H9 (cell line): ENCODE results near the gene KCNMA1. TPM values are rescaled to one million over a fixed set of nuclear protein-coding genes. Genes with fewer than 3 reads are reported as not detected.

ENCODE experiments used
- DNase-seq: peaks from one replicate; pipeline ENCODE4 v3.0.0-alpha.2; 2017
- H2AFZ ChIP-seq: one replicate; pipeline ENCODE4 v1.6.1; 2013; ENCODE audit warnings: mild to moderate bottlenecking, low read length, control low read depth, moderate library complexity
- H2AK5ac ChIP-seq: 2 replicates; pipeline ENCODE4 v1.6.1; 2013; ENCODE audit warnings: low read length, control low read depth, mixed read lengths; ENCODE audit not compliant: insufficient read length
- H2BK120ac ChIP-seq: one replicate; pipeline ENCODE4 v1.6.1; 2013; ENCODE audit warnings: low read depth, mild to moderate bottlenecking, low read length, control low read depth, inconsistent platforms; ENCODE audit not compliant: poor library complexity, severe bottlenecking
- H2BK12ac ChIP-seq: 2 replicates; pipeline ENCODE4 v1.6.1; 2013; ENCODE audit warnings: low read length, control low read depth, mixed read lengths, low read depth; ENCODE audit not compliant: insufficient read length
- H2BK15ac ChIP-seq: 2 replicates; pipeline ENCODE4 v1.6.1; 2013; ENCODE audit warnings: low read depth, low read length, control low read depth
- H2BK20ac ChIP-seq: one replicate; pipeline ENCODE4 v1.6.1; 2013; ENCODE audit warnings: low read depth, mild to moderate bottlenecking, low read length, control low read depth, inconsistent platforms; ENCODE audit not compliant: poor library complexity, severe bottlenecking
- H2BK5ac ChIP-seq: 2 replicates; pipeline ENCODE4 v1.6.1; 2013; ENCODE audit warnings: low read length, control low read depth, mixed read lengths; ENCODE audit not compliant: insufficient read length
- H3K14ac ChIP-seq: 2 replicates; pipeline ENCODE4 v1.6.1; 2013; ENCODE audit warnings: low read length, control low read depth; ENCODE audit not compliant: insufficient read depth
- H3K18ac ChIP-seq: 2 replicates; pipeline ENCODE4 v1.6.1; 2013; ENCODE audit warnings: low read depth, mild to moderate bottlenecking, mixed read lengths, low read length, control low read depth; ENCODE audit not compliant: insufficient read length
- H3K23ac ChIP-seq: 2 replicates; pipeline ENCODE4 v1.6.1; 2013; ENCODE audit warnings: low read length, control low read depth, mixed read lengths, low read depth; ENCODE audit not compliant: insufficient read length
- H3K23me2 ChIP-seq: 2 replicates; pipeline ENCODE4 v1.6.1; 2013; ENCODE audit warnings: low read depth, mild to moderate bottlenecking, mixed read lengths, low read length, control low read depth; ENCODE audit not compliant: insufficient read length, poor library complexity, severe bottlenecking
- H3K27ac ChIP-seq: 2 replicates; pipeline ENCODE4 v1.5.1; 2013; ENCODE audit warnings: low read length, control low read depth, mixed read lengths, low read depth; ENCODE audit not compliant: insufficient read length
- H3K27me3 ChIP-seq: 2 replicates; pipeline ENCODE4 v1.6.1; 2013; ENCODE audit warnings: low read length, control low read depth, inconsistent platforms; ENCODE audit not compliant: insufficient read depth
- H3K4ac ChIP-seq: 2 replicates; pipeline ENCODE4 v1.6.1; 2013; ENCODE audit warnings: low read depth, mild to moderate bottlenecking, control low read depth, inconsistent platforms, low read length, moderate library complexity
- H3K4me1 ChIP-seq: 2 replicates; pipeline ENCODE4 v1.6.1; 2013; ENCODE audit warnings: low read length, control low read depth, inconsistent platforms; ENCODE audit not compliant: insufficient read depth
- H3K4me2 ChIP-seq: 2 replicates; pipeline ENCODE4 v1.6.1; 2013; ENCODE audit warnings: low read length, control low read depth, mixed read lengths; ENCODE audit not compliant: insufficient read length, insufficient read depth
- H3K56ac ChIP-seq: 2 replicates; pipeline ENCODE4 v1.6.1; 2013; ENCODE audit warnings: low read depth, mild to moderate bottlenecking, mixed read lengths, low read length, control low read depth; ENCODE audit not compliant: insufficient read length
- H3K79me1 ChIP-seq: 2 replicates; pipeline ENCODE4 v1.6.1; 2013; ENCODE audit warnings: low read depth, mild to moderate bottlenecking, moderate library complexity, low read length, control low read depth, inconsistent platforms; ENCODE audit not compliant: insufficient read depth, poor library complexity, severe bottlenecking
- H3K79me2 ChIP-seq: 2 replicates; pipeline ENCODE4 v1.6.1; 2013; ENCODE audit warnings: low read length, control low read depth, inconsistent platforms; ENCODE audit not compliant: insufficient read depth
- H3K9ac ChIP-seq: 2 replicates; pipeline ENCODE4 v1.6.1; 2013; ENCODE audit warnings: low read length, control low read depth, mixed read lengths; ENCODE audit not compliant: insufficient read length; ENCODE audit errors: extremely low read depth
- H3K9me3 ChIP-seq: one replicate; pipeline ENCODE4 v1.6.1; 2013; ENCODE audit warnings: low read depth, low read length, inconsistent platforms; ENCODE audit not compliant: control insufficient read depth
- H3T11ph ChIP-seq: one replicate; pipeline ENCODE4 v1.6.1; 2013; ENCODE audit warnings: mild to moderate bottlenecking, low read length, control low read depth, inconsistent platforms
- H4K20me1 ChIP-seq: one replicate; pipeline ENCODE4 v1.6.1; 2013; ENCODE audit not compliant: control insufficient read depth, insufficient read length, insufficient read depth
- H4K5ac ChIP-seq: 2 replicates; pipeline ENCODE4 v1.6.1; 2013; ENCODE audit warnings: low read depth, mild to moderate bottlenecking, mixed read lengths, low read length, control low read depth; ENCODE audit not compliant: insufficient read length
- H4K8ac ChIP-seq: replicated peaks from 2 replicates; pipeline ENCODE4 v1.6.1; 2013; ENCODE audit warnings: low read length, control low read depth, mixed read lengths, low read depth; ENCODE audit not compliant: insufficient read length
- H4K91ac ChIP-seq: 2 replicates; pipeline ENCODE4 v1.6.1; 2013; ENCODE audit warnings: low read depth, mild to moderate bottlenecking, moderate library complexity, mixed read lengths, low read length, control low read depth; ENCODE audit not compliant: insufficient read length
- H3K27ac Mint-ChIP-seq, 3 experiments: 2 replicates in 2 of 3; 3 replicates in 1 of 3; pipeline ENCODE4 v1.8.0; 2020 to 2021; ENCODE audit warnings: mixed read lengths in 3 of 3, mild to moderate bottlenecking in 1 of 3, moderate library complexity in 1 of 3
- H3K27me3 Mint-ChIP-seq: 2 replicates; pipeline ENCODE4 v1.8.0; 2021; ENCODE audit warnings: low read depth, mild to moderate bottlenecking, moderate library complexity, mixed read lengths
- H3K36me3 Mint-ChIP-seq, 3 experiments: 2 replicates in 2 of 3; 3 replicates in 1 of 3; pipeline ENCODE4 v1.8.0; 2020 to 2021; ENCODE audit warnings: low read depth in 3 of 3, mixed read lengths in 3 of 3; ENCODE audit not compliant: insufficient read depth in 1 of 3
- H3K4me1 Mint-ChIP-seq, 2 experiments: 2 replicates each; pipeline ENCODE4 v1.8.0; 2020; ENCODE audit warnings: mixed read lengths in 2 of 2
- H3K4me3 Mint-ChIP-seq, 2 experiments: 2 replicates in 1 of 2; 3 replicates in 1 of 2; pipeline ENCODE4 v1.8.0; 2020 to 2021; ENCODE audit warnings: mild to moderate bottlenecking in 2 of 2, mixed read lengths in 2 of 2, moderate library complexity in 1 of 2
- H3K9me3 Mint-ChIP-seq, 2 experiments: 2 replicates in 1 of 2; 3 replicates in 1 of 2; pipeline ENCODE4 v1.8.0; 2020; ENCODE audit warnings: mild to moderate bottlenecking in 2 of 2, mixed read lengths in 2 of 2, moderate library complexity in 1 of 2
- WGBS: extraction: QIAGEN DNeasy Blood & Tissue Kit; methylation state at CpG from one replicate; pipeline ENCODE4 v1.1.7; 2013; ENCODE audit warnings: missing lambda C conversion rate, low lambda C conversion rate, mixed read lengths; ENCODE audit not compliant: insufficient read length; ENCODE audit errors: extremely low coverage; 5-methylcytosine and 5-hydroxymethylcytosine counted together
- total RNA-seq: library from RNA; stranded (reverse); gene quantifications from 2 replicates; pipeline ENCODE4 v1.2.1, GENCODE V29; 2021
- TF ChIP-seq, protein P1 (sequence below): fragments of 200-600 bp; sonication (generic); conservative IDR thresholded peaks from 3 replicates; pipeline ENCODE4 v1.8.0; 2021; ENCODE audit warnings: antibody characterized with exemption, mild to moderate bottlenecking

Gene KCNMA1
- total RNA-seq, 1 experiment from 2014 or later = 2.0 TPM

DNA sequence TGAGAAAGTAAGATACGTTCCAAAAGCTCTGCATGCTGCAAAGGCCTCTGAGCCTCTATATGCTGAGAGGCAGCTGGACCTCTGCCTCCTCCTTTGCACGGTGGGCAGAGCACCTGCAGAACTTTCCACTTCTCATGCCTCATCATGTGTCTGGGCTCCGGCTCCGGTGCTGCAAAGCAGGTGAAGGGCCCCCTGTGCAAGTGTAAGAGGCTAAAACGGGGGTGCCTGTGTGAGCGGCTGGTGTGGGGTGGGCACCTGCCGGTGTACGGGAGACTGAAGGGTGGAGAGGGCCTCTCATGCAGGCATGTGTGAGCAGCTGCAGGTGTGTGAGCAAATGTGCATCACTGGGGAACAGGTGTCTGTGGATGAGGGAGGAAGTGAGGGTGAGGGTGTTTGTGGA lies 121.0 kb downstream of the KCNMA1 start:
- no peak overlapping the region for H3K27ac ChIP-seq
- no peak overlapping the region; the same call in 1 of the 2 replicates for H3K14ac ChIP-seq
- H3K4me1 ChIP-seq = no peaks in the 10 kb centered on the region
- no peak overlapping the region for H3K56ac ChIP-seq
- no peak for DNase-seq
- no peak overlapping the region for H4K8ac ChIP-seq
- no peak overlapping the region for H2AK5ac ChIP-seq
- H3K23me2 ChIP-seq = no peaks in the 10 kb centered on the region
- no peak overlapping the region for H3K9ac ChIP-seq
- no peak overlapping the region for H3K18ac ChIP-seq
- H3K27me3 ChIP-seq = no peaks in the 10 kb centered on the region
- H2BK12ac ChIP-seq = no peak overlapping the region
- no peak overlapping the region for H4K91ac ChIP-seq
- no peak overlapping the region for H2BK120ac ChIP-seq
- Mint-ChIP-seq H3K4me3 (no peak overlapping the region), H3K27me3 (peaks cover 8% of the 10 kb centered on the region; the same call in 1 of the 2 replicates), H3K9me3 (peaks cover 5 to 8% of the 10 kb centered on the region in 2 experiments; a peak in 4 of 5 replicates), H3K4me1 (peaks cover 13 to 23% of the 10 kb centered on the region in 2 experiments), H3K27ac (no peak overlapping the region), H3K36me3 (peaks cover 2 to 6% (median 2%) of the 10 kb centered on the region in 3 experiments; a peak in 4 of 7 replicates)
- no peak overlapping the region for H2BK5ac ChIP-seq
- no CpG with 5 or more reads among the region's 8 CpGs for WGBS
- no peaks in the 10 kb centered on the region for H3K79me1 ChIP-seq
- TF ChIP-seq, protein P1, sequence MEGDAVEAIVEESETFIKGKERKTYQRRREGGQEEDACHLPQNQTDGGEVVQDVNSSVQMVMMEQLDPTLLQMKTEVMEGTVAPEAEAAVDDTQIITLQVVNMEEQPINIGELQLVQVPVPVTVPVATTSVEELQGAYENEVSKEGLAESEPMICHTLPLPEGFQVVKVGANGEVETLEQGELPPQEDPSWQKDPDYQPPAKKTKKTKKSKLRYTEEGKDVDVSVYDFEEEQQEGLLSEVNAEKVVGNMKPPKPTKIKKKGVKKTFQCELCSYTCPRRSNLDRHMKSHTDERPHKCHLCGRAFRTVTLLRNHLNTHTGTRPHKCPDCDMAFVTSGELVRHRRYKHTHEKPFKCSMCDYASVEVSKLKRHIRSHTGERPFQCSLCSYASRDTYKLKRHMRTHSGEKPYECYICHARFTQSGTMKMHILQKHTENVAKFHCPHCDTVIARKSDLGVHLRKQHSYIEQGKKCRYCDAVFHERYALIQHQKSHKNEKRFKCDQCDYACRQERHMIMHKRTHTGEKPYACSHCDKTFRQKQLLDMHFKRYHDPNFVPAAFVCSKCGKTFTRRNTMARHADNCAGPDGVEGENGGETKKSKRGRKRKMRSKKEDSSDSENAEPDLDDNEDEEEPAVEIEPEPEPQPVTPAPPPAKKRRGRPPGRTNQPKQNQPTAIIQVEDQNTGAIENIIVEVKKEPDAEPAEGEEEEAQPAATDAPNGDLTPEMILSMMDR = no peak
- H2AFZ ChIP-seq = no peak overlapping the region
- H3K9me3 ChIP-seq = no peaks in the 10 kb centered on the region
- H3K4ac ChIP-seq = no peak overlapping the region
- H3K79me2 ChIP-seq = no peaks in the 10 kb centered on the region
- H3K23ac ChIP-seq = no peak overlapping the region
- H3T11ph ChIP-seq = no peak overlapping the region
- no peak overlapping the region for H3K4me2 ChIP-seq
- no peak overlapping the region for H2BK15ac ChIP-seq
- H2BK20ac ChIP-seq = no peak overlapping the region
- H4K20me1 ChIP-seq = no peaks in the 10 kb centered on the region
- H4K5ac ChIP-seq = no peak overlapping the region
